Activated B cell treated with CpG ODN at 0.5 μM for 24 hours (primary cell): Measurements from ENCODE around the gene CKAP5. TPM values are rescaled to one million over a fixed set of nuclear protein-coding genes. Genes with fewer than 3 reads are reported as not detected.

Source experiments
- ATAC-seq: fragments of 200-7000 bp; cut with Tn5 transposase; one replicate; pipeline ENCODE4 v1.10.0; 2021; ENCODE audit warnings: low read depth, mild to moderate bottlenecking, moderate library complexity
- CTCF ChIA-PET: fragments of 350-600 bp; sonication (Branson Sonifier 250); formaldehyde crosslinking; loops from one replicate; lab custom pipeline; 2021; ENCODE audit warnings: antibody characterized with exemption; lab: Charles Lee
- POLR2A ChIA-PET: fragments of 350-600 bp; sonication (Branson Sonifier 250); formaldehyde crosslinking; loops from one replicate; lab custom pipeline; 2021; ENCODE audit warnings: antibody characterized with exemption; lab: Charles Lee
- DNase-seq: peaks from one replicate; pipeline ENCODE4 v3.0.0; 2022
- H3K27ac Mint-ChIP-seq: one replicate; pipeline ENCODE4 v1.8.0; 2020; ENCODE audit warnings: mixed read lengths
- H3K27me3 Mint-ChIP-seq: one replicate; pipeline ENCODE4 v1.8.0; 2021; ENCODE audit warnings: mixed read lengths
- H3K36me3 Mint-ChIP-seq: one replicate; pipeline ENCODE4 v1.8.0; 2021; ENCODE audit warnings: low read depth, mixed read lengths
- H3K4me1 Mint-ChIP-seq: one replicate; pipeline ENCODE4 v1.8.0; 2021; ENCODE audit warnings: mixed read lengths
- H3K4me3 Mint-ChIP-seq: one replicate; pipeline ENCODE4 v1.8.0; 2020; ENCODE audit warnings: mild to moderate bottlenecking, mixed read lengths
- H3K9me3 Mint-ChIP-seq: one replicate; pipeline ENCODE4 v1.8.0; 2020; ENCODE audit warnings: mixed read lengths
- intact Hi-C: fragments of 100-400 bp; cut with micrococcal nuclease; formaldehyde crosslinking; loops from one replicate; pipeline ENCODE4 v1.15.1; 2024
- total RNA-seq: library from RNA; stranded (reverse); gene quantifications from 2 replicates; pipeline ENCODE4 v1.2.3, GENCODE V29; 2022
- TF ChIP-seq, protein P1 (sequence below): fragments of 200-600 bp; IDR thresholded peaks from one replicate; pipeline ENCODE4 v1.8.0; 2022; ENCODE audit warnings: antibody characterized with exemption, mild to moderate bottlenecking

CKAP5 gene
- total RNA-seq, 1 donor from 2014 or later: 50.4 TPM

DNA sequence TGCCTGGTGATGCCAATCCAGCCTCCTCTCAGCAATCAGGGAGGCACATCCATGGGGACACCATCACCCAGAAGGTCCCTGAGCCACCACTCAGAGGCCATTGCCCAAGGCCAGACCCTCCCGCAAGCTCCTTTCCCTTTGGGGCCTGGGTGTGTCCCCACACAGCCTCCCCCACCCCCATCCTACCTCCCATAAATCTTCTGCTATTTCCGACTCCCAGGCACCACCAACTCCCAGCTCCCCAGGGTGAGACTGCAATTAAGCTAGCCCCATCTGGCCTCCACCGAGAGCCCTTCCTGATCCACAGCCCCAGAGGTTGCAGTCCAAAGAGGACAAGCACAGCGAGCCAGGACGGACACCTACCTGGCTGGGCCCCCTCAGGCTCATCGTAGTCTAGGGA lies 152.0 kb downstream of the CKAP5 start:
- Mint-ChIP-seq H3K36me3 (peaks cover 66% of the 10 kb centered on the region), H3K9me3 (no peaks in the 10 kb centered on the region), H3K4me3 (no peak overlapping the region), H3K27ac (no peak overlapping the region), H3K27me3 (no peaks in the 10 kb centered on the region), H3K4me1 (peaks cover 15% of the 10 kb centered on the region)
- intact Hi-C loops: no loop called here
- ChIA-PET POLR2A (interaction anchor here (0.7 kb wide), 1 partner anchor 881 kb away, joined by 3 read pairs; no protein-coding TSS in a partner anchor), CTCF (no interaction called here)
- DNase-seq: no peak
- TF ChIP-seq, protein P1, sequence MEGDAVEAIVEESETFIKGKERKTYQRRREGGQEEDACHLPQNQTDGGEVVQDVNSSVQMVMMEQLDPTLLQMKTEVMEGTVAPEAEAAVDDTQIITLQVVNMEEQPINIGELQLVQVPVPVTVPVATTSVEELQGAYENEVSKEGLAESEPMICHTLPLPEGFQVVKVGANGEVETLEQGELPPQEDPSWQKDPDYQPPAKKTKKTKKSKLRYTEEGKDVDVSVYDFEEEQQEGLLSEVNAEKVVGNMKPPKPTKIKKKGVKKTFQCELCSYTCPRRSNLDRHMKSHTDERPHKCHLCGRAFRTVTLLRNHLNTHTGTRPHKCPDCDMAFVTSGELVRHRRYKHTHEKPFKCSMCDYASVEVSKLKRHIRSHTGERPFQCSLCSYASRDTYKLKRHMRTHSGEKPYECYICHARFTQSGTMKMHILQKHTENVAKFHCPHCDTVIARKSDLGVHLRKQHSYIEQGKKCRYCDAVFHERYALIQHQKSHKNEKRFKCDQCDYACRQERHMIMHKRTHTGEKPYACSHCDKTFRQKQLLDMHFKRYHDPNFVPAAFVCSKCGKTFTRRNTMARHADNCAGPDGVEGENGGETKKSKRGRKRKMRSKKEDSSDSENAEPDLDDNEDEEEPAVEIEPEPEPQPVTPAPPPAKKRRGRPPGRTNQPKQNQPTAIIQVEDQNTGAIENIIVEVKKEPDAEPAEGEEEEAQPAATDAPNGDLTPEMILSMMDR: no peak
- no peak for ATAC-seq

DNA sequence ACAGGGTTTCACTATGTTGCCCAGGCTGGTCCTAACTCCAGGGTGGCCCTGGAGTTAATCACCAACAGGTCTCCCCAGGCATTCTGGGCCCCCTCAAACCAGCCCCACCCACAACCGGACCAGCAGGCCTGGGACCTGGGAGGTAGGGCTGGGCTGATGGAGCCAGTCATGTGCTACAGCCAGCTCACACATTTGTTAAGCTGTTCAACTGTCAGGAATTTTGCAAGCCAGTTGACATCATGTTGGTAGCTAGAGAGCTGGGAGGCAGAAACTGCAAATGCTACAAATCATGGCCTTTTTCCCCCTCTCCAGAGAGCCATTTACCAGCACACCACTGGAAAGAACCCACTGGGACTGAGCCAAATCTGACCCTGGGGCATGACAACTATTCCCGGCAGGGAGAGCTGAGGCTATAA lies 152.5 kb downstream of the CKAP5 start:
- POLR2A ChIA-PET: interaction anchor here (0.7 kb wide), 1 partner anchor 1661 kb away, joined by 4 read pairs; no protein-coding TSS in a partner anchor
- CTCF ChIA-PET: no interaction called here
- H3K4me1 Mint-ChIP-seq: peaks cover 11% of the 10 kb centered on the region
- no peak for ATAC-seq
- no peak overlapping the region for H3K27ac Mint-ChIP-seq
- no peaks in the 10 kb centered on the region for H3K27me3 Mint-ChIP-seq
- H3K4me3 Mint-ChIP-seq: no peak overlapping the region
- peaks cover 65% of the 10 kb centered on the region for H3K36me3 Mint-ChIP-seq
- DNase-seq: no peak
- no peaks in the 10 kb centered on the region for H3K9me3 Mint-ChIP-seq
- intact Hi-C loops: no loop called here
- TF ChIP-seq, protein P1: no peak

Other genes starting within 250 kb of the CKAP5 start
- gene HARBI1, start 229.1 kb downstream of the CKAP5 start, total RNA-seq: 5.4 and 6.5 TPM in 2 replicates
- gene ATG13, start 228.7 kb downstream of the CKAP5 start, total RNA-seq: 49.1 and 73.7 TPM in 2 replicates
- gene ARHGAP1, start 145.7 kb downstream of the CKAP5 start, total RNA-seq: 47.6 and 58.0 TPM in 2 replicates
- 15.6 and 16.1 TPM in 2 replicates for gene ZNF408, start 145.2 kb downstream of the CKAP5 start, total RNA-seq
- gene F2, start 127.1 kb downstream of the CKAP5 start, total RNA-seq: not detected in 2 replicates
- gene LRP4, start 72.3 kb upstream of the CKAP5 start, total RNA-seq: 0.16 TPM in 1 of 2 replicates, not detected in the other
- gene CSTPP1, start 90.5 kb upstream of the CKAP5 start, total RNA-seq: 26.2 and 29.9 TPM in 2 replicates